Neural progenitor cell (in vitro differentiated cells): ENCODE measurements around the gene XPR1.

Experiments
- CTCF ChIP-seq: fragments of 200-600 bp; sonication (generic); IDR thresholded peaks from 2 replicates; pipeline ENCODE4 v1.5.1; 2017; ENCODE audit warnings: antibody characterized with exemption, mild to moderate bottlenecking
- EZH2 ChIP-seq: fragments of 200-600 bp; sonication (generic); IDR thresholded peaks from 2 replicates; pipeline ENCODE4 v1.6.1; 2017; ENCODE audit warnings: antibody characterized with exemption, mild to moderate bottlenecking, moderate library complexity
- EZH2phosphoT487 ChIP-seq: fragments of 200-600 bp; sonication (generic); IDR thresholded peaks from 2 replicates; pipeline ENCODE4 v1.6.1; 2017; ENCODE audit warnings: antibody characterized with exemption

GRCh38 chr1:180917306-180918065 lies 285.7 kb downstream of the XPR1 start:
- TF ChIP-seq CTCF (peak; percentile 39), EZH2 (no peak), EZH2phosphoT487 (no peak)
